NCI-H2227 (cell line): Measurements from ENCODE around the gene BTBD19.
A peak's percentile ranks its signal among the peaks of the same experiment; 100 is the strongest.
"Not testable (repeated sequence)": the region's sequence is repeated elsewhere in the genome, so short reads cannot be mapped to it uniquely, and the experiment has no call there.

ENCODE experiments used
- DNase-seq: peaks from one replicate; lab custom pipeline; 2025; ENCODE audit not compliant: unreplicated experiment; lab: John Stamatoyannopoulos, UW

BTBD19 gene

GRCh38 chr1:44807364-44808062 lies 810 bp upstream of the BTBD19 start:
- DNase-seq: peak; percentile 54

- no peak for DNase-seq
These were observed 905 bp downstream of the BTBD19 start for GRCh38 chr1:44808938-44809917.

- no peak for DNase-seq
These were observed 1.9 kb downstream of the BTBD19 start for GRCh38 chr1:44810101-44810761.

- DNase-seq: not testable (repeated sequence)
These were observed 2.4 kb downstream of the BTBD19 start for GRCh38 chr1:44810762-44811105.

GRCh38 chr1:44811234-44811633 lies 2.9 kb downstream of the BTBD19 start:
- no peak for DNase-seq

GRCh38 chr1:44812822-44813543 lies 4.7 kb downstream of the BTBD19 start:
- DNase-seq: no peak

- DNase-seq: not testable (repeated sequence)
These were observed 7.6 kb downstream of the BTBD19 start for GRCh38 chr1:44815926-44816325.

- no peak for DNase-seq
These were observed 9.0 kb downstream of the BTBD19 start for GRCh38 chr1:44817307-44817706.

- no peak for DNase-seq
These were observed 9.6 kb downstream of the BTBD19 start for GRCh38 chr1:44817771-44818495.

- DNase-seq: peak; percentile 63
These were observed 10.9 kb downstream of the BTBD19 start for GRCh38 chr1:44819196-44819607.

GRCh38 chr1:44819608-44820327 lies 11.4 kb downstream of the BTBD19 start:
- DNase-seq: peak; percentile 92

- DNase-seq: no peak
These were observed 12.3 kb downstream of the BTBD19 start for GRCh38 chr1:44820328-44821239.

- no peak for DNase-seq
These were observed 13.0 kb downstream of the BTBD19 start for GRCh38 chr1:44821240-44821715.

- DNase-seq: no peak
These were observed 13.9 kb downstream of the BTBD19 start for GRCh38 chr1:44822131-44822701.

GRCh38 chr1:44822981-44823451 lies 14.7 kb downstream of the BTBD19 start:
- DNase-seq: no peak

GRCh38 chr1:44824392-44824791 lies 16.1 kb downstream of the BTBD19 start:
- not testable (repeated sequence) for DNase-seq

GRCh38 chr1:44826375-44827196 lies 18.3 kb downstream of the BTBD19 start:
- DNase-seq: no peak
